Stimulated activated CD8-positive, alpha-beta memory T cell treated with anti-CD3 and anti-CD28 coated beads, Interleukin-4, amount 100 ng/mL, for 4 hours (primary cell): ENCODE results near the gene HYLS1.

ENCODE experiments used
- DNase-seq, 2 donors: peaks; one replicate each; pipeline ENCODE4 v3.0.0-alpha.2; 2020; ENCODE audit warnings: low read depth in 2 of 2, low spot score in 1 of 2

The HYLS1 gene

GRCh38 chr11:125948278-125949051 lies 61.0 kb downstream of the HYLS1 start:
- no peak for DNase-seq

- DNase-seq = no peak
Measured at GRCh38 chr11:125949271-125950177, 62.1 kb downstream of the HYLS1 start.

GRCh38 chr11:125950178-125950490 lies 62.7 kb downstream of the HYLS1 start:
- DNase-seq = no peak
